GM08714 (cell line): ENCODE measurements around the gene DOCK1.

ENCODE experiments used
- H3K4me3 ChIP-seq: fragments of 200-500 bp; sonication (Bioruptor generic); 2 replicates; pipeline ENCODE4 v1.5.1; 2014; ENCODE audit warnings: mild to moderate bottlenecking, low read length, inconsistent platforms
- ZNF274 ChIP-seq: IDR thresholded peaks from 2 replicates; pipeline ENCODE4 v1.6.1; 2012; ENCODE audit warnings: mild to moderate bottlenecking, low read depth, low read length

DOCK1 gene

DNA sequence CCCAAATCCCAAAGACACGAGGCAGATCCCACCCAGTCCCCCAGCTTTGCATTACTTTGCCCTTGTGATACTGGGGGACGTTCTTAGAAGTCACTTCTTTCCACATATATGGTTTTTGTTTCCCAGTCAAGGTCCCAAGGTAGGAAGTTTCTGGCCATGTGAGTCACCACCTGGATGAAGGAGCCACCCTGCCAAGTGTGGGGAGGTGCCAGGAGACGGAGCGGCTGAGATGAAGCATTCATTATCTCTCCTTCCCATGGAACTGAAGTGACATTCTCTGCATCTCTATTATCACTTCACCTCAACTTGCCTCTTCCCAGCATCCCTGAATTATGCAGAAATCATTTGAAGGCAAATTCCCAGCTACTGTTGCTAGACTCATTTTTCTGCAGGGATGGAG is 427.4 kb downstream of the DOCK1 start:
- no peak for TF ChIP-seq ZNF274
- H3K4me3 ChIP-seq = no peak overlapping the region

DNA sequence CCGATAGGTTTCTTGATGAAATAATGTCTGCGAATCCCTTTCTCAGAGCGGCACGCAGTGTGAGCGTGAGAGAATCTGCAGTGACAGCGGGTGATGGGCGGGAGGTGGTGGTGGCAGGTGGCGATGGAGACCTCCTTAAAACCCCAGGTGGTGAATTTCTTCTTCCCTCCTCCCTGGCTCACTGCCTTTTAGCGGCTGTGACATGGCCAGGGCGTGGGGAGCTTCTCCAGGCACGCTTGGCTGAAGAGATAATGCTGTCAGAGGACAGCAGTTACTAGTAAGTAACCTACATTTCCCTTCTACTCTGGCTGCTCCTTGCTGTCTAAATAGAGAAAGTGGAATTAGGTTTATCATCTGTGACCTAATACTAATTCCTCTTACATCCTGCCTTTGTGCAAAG is 432.6 kb downstream of the DOCK1 start:
- H3K4me3 ChIP-seq = no peak overlapping the region
- no peak for TF ChIP-seq ZNF274

DNA sequence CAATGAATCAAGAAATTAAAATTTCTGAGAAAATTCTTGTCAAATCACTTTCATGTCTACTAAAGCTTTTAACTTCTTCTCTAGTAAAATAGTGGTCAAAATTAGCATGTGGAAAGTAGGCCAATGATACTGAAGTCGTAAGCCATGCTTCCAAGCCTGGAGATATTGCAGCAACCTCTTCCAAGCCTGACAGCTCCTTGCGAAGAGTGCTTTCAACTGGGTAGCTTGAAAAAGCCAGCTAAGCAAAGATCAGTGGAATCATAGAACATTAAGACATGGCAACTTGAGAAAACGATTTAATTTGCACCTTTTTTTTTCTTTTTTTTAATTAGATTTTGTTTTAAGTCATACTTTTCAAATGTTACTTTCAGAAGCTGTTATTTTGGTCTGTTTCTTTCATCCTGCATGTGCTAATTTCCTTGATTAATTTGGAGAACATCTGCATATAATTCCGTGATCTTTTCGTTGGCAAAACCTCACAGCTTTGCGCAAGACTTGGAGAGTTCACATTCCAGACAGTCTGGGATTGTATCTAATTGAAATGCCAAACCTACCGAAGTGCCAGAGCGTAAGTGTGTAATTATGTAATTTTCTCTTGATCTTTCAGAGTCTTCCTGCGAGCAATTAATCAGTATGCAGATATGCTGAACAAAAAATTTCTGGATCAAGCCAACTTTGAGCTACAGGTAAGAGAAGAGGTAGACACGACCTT is 433.3 kb downstream of the DOCK1 start:
- no peak overlapping the region for H3K4me3 ChIP-seq
- TF ChIP-seq ZNF274 = no peak

DNA sequence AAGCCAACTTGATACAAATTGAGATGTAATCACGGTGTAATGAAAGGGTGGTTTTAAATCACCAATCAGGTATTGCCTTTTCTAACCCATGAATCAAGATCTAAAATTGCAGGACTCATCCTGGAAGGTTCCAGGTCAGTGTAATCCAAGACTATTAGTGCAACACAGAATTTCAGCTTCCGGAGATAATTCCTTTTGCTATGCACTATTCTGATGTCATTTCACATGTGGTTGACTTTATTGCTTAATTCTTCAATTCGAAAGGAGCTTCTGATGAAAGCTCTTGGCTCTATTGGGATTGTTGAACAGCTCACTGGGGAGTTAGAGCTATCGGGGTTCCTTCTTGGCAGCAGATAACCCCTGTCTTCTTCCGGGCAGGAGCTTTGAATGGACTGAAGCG is 438.6 kb downstream of the DOCK1 start:
- TF ChIP-seq ZNF274 = no peak

DNA sequence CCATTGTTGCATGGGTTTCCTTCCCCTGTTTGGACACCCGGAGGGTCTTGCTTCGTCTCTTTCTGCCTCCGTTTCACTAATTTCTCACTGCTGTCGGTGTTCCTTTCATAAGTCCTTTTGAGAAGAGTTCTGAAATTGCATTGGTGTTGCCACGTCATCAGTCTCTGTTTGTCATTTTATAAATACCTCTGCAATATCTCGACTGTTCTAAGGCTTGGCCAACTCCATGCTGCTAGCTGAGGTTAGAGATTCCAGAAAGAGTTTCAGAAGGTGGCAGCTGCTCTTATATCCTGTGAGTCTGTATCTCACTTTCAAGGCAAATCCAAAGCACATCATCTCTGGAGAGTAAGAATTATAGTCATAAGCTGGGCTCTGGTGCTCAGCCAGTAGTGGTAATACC is 439.1 kb downstream of the DOCK1 start:
- H3K4me3 ChIP-seq = no peak overlapping the region
- no peak for TF ChIP-seq ZNF274

More for the DNA sequence above, 438.6 kb downstream of the DOCK1 start:
- no peak overlapping the region for H3K4me3 ChIP-seq

DNA sequence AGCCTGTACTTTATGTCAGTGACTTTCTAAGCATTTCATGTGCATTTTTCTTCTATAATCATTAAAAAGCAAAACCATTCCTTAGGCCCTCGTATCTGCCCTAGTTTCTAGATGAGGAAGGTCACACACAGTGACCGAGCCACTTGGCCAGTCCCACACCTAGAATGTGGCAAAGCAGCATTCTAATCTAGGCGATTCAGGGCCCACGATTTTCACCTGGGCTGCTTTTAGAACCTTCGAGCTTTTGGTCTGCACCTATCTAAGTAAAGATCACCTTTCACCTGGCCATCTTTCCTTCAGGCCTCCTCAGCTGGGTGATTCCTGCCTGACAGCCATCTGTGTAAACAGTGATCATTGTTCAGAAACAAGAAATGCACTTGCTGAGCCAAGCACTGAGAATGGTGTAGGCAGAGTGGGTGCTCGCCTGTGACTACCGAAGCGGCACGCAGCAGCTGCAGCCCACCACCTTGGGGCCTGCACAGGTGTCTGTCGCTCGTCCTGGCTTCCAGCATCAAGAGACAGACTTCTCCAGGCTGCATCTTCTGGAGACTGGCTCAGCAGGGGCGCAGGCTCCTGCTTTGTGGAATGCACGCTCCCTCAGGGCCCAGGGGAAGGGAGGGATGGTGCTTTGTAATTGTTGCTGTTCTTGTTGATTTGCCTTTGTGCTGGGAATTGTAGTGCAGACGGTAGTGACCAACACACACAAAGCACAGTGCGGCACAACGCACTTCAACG is 440.2 kb downstream of the DOCK1 start:
- no peak overlapping the region for H3K4me3 ChIP-seq
- no peak for TF ChIP-seq ZNF274

DNA sequence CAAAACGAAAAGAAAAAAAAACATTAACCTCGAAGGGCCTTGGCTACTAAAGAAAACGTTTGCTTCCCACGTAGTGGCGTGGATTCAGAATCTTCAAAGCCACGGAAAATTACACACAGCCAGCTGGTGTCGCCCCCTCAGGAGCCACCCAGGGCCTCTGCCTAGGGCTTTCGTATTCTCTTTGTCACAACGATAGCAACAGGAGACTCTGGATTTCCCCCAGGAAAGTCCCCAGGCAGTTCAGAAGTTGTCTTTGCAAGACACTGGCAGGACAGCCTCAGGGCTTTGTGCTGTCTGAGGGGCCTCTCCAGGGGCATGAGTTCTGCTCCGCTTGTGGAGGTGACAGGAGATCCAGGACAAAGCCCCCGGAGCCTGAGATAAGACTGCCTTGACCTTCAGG is 441.4 kb downstream of the DOCK1 start:
- no peak for TF ChIP-seq ZNF274
- H3K4me3 ChIP-seq = no peak overlapping the region

DNA sequence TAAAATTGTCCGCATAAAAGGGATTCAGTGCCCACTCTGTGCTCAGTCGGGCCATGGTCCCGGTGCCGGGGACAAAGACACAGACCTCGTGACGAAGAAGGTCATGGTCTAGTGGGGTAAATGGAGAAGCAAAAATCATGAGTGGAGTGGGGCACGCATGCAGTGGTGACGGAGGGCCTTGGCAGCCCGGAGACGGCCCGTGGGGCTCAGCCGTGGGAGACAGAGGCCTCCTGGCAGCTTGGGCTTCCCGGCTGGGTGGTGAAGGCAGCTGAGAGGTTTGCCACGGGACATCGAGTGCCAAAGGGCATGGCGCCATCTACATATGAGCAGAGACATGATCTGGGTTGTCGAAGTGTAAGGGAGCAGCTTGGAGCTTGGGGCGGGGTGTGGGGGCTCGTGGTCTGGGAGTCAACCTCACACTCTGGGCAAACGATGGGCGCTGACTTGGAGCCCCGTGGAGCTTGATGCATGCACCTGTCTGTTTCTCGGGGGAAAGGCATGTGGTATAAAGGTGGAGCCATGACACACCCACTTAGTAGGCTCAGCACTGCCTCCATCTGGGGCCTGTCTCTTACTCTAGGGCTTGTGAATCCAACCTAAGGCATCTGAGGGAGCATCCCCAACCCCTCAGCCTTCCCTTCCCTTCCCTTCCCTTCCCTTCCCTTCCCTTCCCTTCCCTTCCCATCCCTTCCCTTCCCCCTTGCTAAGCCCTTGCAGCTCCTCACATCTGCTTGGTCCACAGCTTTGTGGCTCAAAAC is 442.2 kb downstream of the DOCK1 start:
- TF ChIP-seq ZNF274 = no peak
- H3K4me3 ChIP-seq = no peak overlapping the region

DNA sequence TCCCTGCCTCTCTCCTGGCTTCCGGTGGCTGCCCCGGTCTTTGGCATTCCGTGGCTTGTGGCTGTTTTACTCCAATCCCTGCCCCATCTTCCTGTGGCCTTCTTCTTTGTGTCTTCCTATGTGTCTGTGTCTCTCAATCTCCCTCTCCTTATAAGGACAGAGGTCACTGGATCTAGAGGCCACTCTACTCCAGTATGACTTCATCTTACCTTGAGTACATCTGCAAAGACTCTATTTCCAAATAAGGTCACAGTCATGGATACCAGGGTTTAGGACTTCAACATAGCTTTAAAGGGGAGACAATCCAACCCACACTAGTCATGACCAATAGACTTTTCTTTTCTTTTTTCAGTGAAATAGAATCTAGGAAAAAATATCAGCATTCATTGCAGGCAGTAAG is 444.5 kb downstream of the DOCK1 start:
- H3K4me3 ChIP-seq = no peak overlapping the region
- no peak for TF ChIP-seq ZNF274

DNA sequence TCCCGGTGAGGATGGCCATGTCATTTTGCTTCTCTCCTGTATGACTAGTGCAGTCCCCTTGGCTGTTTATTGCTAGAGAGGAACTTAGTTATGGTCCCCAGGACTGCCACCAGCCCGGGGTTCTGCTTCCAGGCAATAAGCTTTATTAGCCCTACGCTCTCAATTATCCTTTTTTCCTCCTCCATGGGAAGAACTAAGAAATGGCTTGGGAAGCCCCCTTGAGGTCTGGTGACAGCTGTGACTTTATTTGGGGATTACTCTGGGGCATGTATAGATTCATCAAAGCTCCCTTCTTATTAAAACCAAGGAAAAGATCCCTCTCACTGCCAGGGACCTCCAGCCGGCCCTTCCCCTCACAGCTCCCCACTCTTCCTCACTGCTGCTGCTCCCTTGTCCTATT is 446.3 kb downstream of the DOCK1 start:
- TF ChIP-seq ZNF274 = no peak
- no peak overlapping the region for H3K4me3 ChIP-seq

DNA sequence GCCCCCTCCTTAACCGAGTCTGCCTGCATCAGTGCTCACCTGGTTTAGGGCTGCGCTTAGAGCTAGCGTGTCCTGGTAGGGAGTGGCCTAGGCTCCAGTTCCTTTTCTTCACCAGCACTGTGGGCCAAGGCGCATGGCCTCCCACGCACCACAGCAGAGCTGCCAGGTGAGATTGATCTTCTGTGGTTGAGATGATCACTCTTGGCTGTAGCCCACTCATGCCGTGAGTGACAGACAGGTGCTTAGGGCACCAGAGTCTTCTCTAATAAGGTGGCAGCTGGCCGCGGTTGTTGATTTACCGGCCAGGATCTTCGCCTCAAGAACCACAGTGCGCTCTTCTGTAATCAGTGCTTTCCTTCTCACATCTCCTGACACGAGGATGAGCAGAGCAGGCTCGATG is 448.3 kb downstream of the DOCK1 start:
- no peak for TF ChIP-seq ZNF274

DNA sequence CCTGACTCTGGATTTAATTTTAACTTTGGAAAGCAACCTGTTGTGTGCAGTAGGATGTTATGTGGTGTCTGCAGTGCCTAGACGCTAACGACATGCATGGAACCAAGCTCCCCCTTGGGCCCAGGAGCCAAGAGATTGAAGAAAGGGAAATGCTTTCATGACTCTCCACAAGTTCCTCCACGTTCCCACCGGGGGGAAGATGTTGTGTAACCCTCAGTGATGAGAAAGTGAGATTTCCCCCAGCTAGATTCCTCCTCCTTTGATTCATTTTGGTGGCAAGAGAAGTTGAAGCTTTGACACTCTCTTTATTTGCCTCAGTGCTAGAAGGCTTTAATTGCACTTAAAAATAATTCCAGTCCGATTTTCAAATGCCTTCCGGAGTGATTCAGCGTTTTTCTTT is 449.0 kb downstream of the DOCK1 start:
- no peak overlapping the region for H3K4me3 ChIP-seq
- TF ChIP-seq ZNF274 = no peak

More for the DNA sequence above, 448.3 kb downstream of the DOCK1 start:
- no peak overlapping the region for H3K4me3 ChIP-seq

DNA sequence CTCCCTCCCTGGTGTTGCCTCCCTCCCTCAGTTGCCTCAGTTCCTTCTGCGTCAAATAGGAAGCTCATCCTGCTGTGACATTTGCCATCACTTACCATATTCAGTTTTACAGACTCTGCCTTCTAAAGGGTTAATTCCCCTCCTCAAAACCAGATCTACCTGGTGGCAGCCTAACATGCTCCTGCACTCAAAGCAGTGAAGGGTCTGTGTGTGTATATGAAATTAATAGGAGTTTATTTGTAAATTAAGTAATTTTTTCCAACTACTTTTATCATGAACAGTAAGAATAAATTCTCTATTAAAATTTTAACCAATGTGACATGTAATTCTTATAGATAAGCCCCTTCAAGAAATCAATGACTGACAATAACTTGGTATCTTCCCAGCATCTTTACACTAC is 449.8 kb downstream of the DOCK1 start:
- H3K4me3 ChIP-seq = no peak overlapping the region
- no peak for TF ChIP-seq ZNF274

DNA sequence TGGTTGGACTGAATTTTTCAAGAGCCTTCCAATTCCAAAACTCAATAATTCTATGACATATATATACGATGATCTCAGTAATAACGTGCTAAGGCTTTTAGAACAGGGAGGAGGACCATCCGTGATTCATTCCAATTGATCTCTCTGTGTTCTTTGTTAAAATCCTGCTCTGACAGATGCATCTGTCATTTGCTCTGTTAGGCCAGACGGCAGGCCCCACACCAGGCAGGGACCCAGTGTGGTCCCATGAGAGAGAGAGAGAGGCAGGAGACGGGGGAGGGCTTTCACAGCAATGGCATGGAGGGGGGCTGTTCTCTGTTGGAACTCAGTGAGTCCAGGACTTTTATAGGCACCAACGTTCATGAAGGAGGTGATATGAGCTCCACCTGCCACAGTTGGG is 451.1 kb downstream of the DOCK1 start:
- TF ChIP-seq ZNF274 = no peak
- H3K4me3 ChIP-seq = no peak overlapping the region

DNA sequence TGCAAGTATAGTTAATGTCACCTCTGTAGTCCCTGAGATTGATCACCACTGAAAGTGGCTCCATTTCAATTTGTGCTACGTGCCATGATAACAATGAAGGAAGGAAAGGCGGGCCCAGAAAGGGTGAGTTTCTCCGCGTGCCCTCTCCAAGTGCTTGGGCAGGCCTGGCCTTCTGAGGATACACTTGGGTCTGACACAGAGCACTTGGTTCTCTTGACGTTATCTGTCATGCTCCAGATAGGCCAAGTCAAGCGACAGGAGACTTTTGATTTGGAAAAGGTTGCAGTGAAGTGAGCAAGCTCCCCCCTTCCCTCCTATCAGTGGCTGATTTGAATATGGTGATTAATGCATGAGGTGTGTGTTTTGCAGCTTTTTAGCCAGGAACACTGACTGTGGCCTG is 452.0 kb downstream of the DOCK1 start:
- TF ChIP-seq ZNF274 = no peak
- H3K4me3 ChIP-seq = no peak overlapping the region
